Measurements from ENCODE around the gene TRABD2B. TPM values are rescaled to one million over a fixed set of nuclear protein-coding genes. Genes with fewer than 3 reads are reported as not detected.

TRABD2B gene
- total RNA-seq, 2 donors from 2014 or later = 2.6 to 4.3 TPM

GRCh38 chr1:47856996-47857395 is 140.2 kb downstream of the TRABD2B start:
- Histone ChIP-seq H3K27ac (no peak overlapping the region), H3K4me3 (no peak overlapping the region), H3K27me3 (no peaks in the 10 kb centered on the region), H3K9me3 (no peaks in the 10 kb centered on the region), H3K4me1 (no peaks in the 10 kb centered on the region), H3K36me3 (replicated peaks in 1 of 2; ENCODE audit: insufficient read depth in 1 of 2, low read depth in 2 of 2) (no peaks in the 10 kb centered on the region)
- no peak for DNase-seq
- ATAC-seq = no peak
- TF ChIP-seq POLR2A (IDR thresholded peaks at IDR 0.05) (no peak), CTCF (IDR thresholded peaks at IDR 0.05) (no peak)
- intact Hi-C loops (cut with DNase I) = no loop called here
- 87 to 88% methylated on average over 2 to 4 of the region's 4 CpGs for WGBS, 2 donors

- 72 to 79% methylated on average over 4 of the region's 4 CpGs for WGBS, 2 donors
- DNase-seq (no peak), ATAC-seq (no peak)
- intact Hi-C loops (cut with DNase I) = no loop called here
- H3K36me3 ChIP-seq (replicated peaks in 1 of 2; ENCODE audit: insufficient read depth in 1 of 2, low read depth in 2 of 2) = no peaks in the 10 kb centered on the region
- H3K27me3 ChIP-seq = no peaks in the 10 kb centered on the region
- H3K4me1 ChIP-seq = no peaks in the 10 kb centered on the region
- H3K9me3 ChIP-seq = no peaks in the 10 kb centered on the region
- TF ChIP-seq CTCF (IDR thresholded peaks at IDR 0.05) = no peak
- no peak for TF ChIP-seq POLR2A (IDR thresholded peaks at IDR 0.05)
- H3K4me3 ChIP-seq = no peak overlapping the region
- H3K27ac ChIP-seq = no peak overlapping the region
Observed at GRCh38 chr1:47855230-47855629, 142.0 kb downstream of the TRABD2B start.

- 71 to 76% methylated on average over 2 of the region's 2 CpGs for WGBS, 2 donors
- ATAC-seq = no peak
- H3K4me1 ChIP-seq = no peaks in the 10 kb centered on the region
- no peak overlapping the region for H3K27ac ChIP-seq
- DNase-seq = no peak
- H3K27me3 ChIP-seq = no peaks in the 10 kb centered on the region
- H3K9me3 ChIP-seq = no peaks in the 10 kb centered on the region
- no peak overlapping the region for H3K4me3 ChIP-seq
- intact Hi-C loops (cut with DNase I) = no loop called here
- no peaks in the 10 kb centered on the region for H3K36me3 ChIP-seq (replicated peaks in 1 of 2; ENCODE audit: insufficient read depth in 1 of 2, low read depth in 2 of 2)
- no peak for TF ChIP-seq POLR2A (IDR thresholded peaks at IDR 0.05)
- no peak for TF ChIP-seq CTCF (IDR thresholded peaks at IDR 0.05)
Observed at GRCh38 chr1:47854552-47855144, 142.5 kb downstream of the TRABD2B start.

- Histone ChIP-seq H3K27me3 (no peaks in the 10 kb centered on the region), H3K4me3 (no peak overlapping the region), H3K36me3 (replicated peaks in 1 of 2; ENCODE audit: insufficient read depth in 1 of 2, low read depth in 2 of 2) (no peaks in the 10 kb centered on the region), H3K9me3 (no peaks in the 10 kb centered on the region), H3K27ac (no peak overlapping the region), H3K4me1 (no peaks in the 10 kb centered on the region)
- intact Hi-C loops (cut with DNase I) = no loop called here
- ATAC-seq (no peak), DNase-seq (no peak)
- 82 to 83% methylated on average over 2 of the region's 2 CpGs for WGBS, 2 donors
- no peak for TF ChIP-seq CTCF (IDR thresholded peaks at IDR 0.05)
Observed at GRCh38 chr1:47853852-47854251, 143.3 kb downstream of the TRABD2B start.

GRCh38 chr1:47853059-47853458 is 144.1 kb downstream of the TRABD2B start:
- TF ChIP-seq CTCF (IDR thresholded peaks at IDR 0.05) = no peak
- TF ChIP-seq POLR2A (IDR thresholded peaks at IDR 0.05) = no peak
- intact Hi-C loops (cut with DNase I) = no loop called here
- 62 to 63% methylated on average over 7 of the region's 7 CpGs for WGBS, 2 donors
- DNase-seq = no peak
- H3K4me3 ChIP-seq = no peak overlapping the region
- H3K27me3 ChIP-seq = no peaks in the 10 kb centered on the region
- no peaks in the 10 kb centered on the region for H3K9me3 ChIP-seq
- no peaks in the 10 kb centered on the region for H3K36me3 ChIP-seq (replicated peaks in 1 of 2; ENCODE audit: insufficient read depth in 1 of 2, low read depth in 2 of 2)
- H3K27ac ChIP-seq = no peak overlapping the region
- no peaks in the 10 kb centered on the region for H3K4me1 ChIP-seq
- ATAC-seq = no peak

Measured in body of pancreas (tissue), 4 donors.